Retinal pigment epithelial cell (primary cell): ENCODE data around the gene MYZAP.

ENCODE experiments used
- DNase-seq: peaks from one replicate; pipeline ENCODE4 v3.0.0-alpha.2; 2010; ENCODE audit warnings: low read depth
- H3K4me3 ChIP-seq: 2 replicates; pipeline ENCODE4 v1.5.1; 2011; ENCODE audit warnings: mild to moderate bottlenecking, low read length, control low read depth, moderate library complexity
- CTCF ChIP-seq: conservative IDR thresholded peaks from 2 replicates; pipeline ENCODE4 v1.5.1; 2011; ENCODE audit warnings: low read depth, low read length, control low read depth, inconsistent platforms

MYZAP gene

GRCh38 chr15:57643826-57644225 lies 52.1 kb downstream of the MYZAP start:
- no peak overlapping the region for H3K4me3 ChIP-seq
- TF ChIP-seq CTCF, result no peak
- DNase-seq, result no peak

- no peak for DNase-seq
- no peak overlapping the region for H3K4me3 ChIP-seq
- TF ChIP-seq CTCF, result no peak
Measured at GRCh38 chr15:57646087-57646486, 54.4 kb downstream of the MYZAP start.

- no peak for DNase-seq
- H3K4me3 ChIP-seq, result no peak overlapping the region
- TF ChIP-seq CTCF, result no peak
Measured at GRCh38 chr15:57647071-57647790, 55.5 kb downstream of the MYZAP start.

- H3K4me3 ChIP-seq, result no peak overlapping the region
- peak; percentile 73 for DNase-seq
- TF ChIP-seq CTCF, result no peak
Measured at GRCh38 chr15:57647791-57648130, 56.1 kb downstream of the MYZAP start.

GRCh38 chr15:57649138-57649537 lies 57.4 kb downstream of the MYZAP start:
- no peak overlapping the region for H3K4me3 ChIP-seq
- TF ChIP-seq CTCF, result no peak
- peak; percentile 29 for DNase-seq

- DNase-seq, result no peak
- no peak for TF ChIP-seq CTCF
- no peak overlapping the region for H3K4me3 ChIP-seq
Measured at GRCh38 chr15:57651445-57651844, 59.7 kb downstream of the MYZAP start.

- no peak overlapping the region for H3K4me3 ChIP-seq
- DNase-seq, result no peak
- no peak for TF ChIP-seq CTCF
Measured at GRCh38 chr15:57652481-57652880, 60.8 kb downstream of the MYZAP start.
